HG02840 (cell line): ENCODE data around the gene KCNH6.

Experiments
- ATAC-seq: cut with Tn5 transposase; IDR thresholded peaks from one replicate; pipeline ENCODE4 v1.9.1; 2021; ENCODE audit warnings: mild to moderate bottlenecking, moderate library complexity, moderate number of reproducible peaks; ENCODE audit not compliant: unreplicated experiment, low FRiP score

Gene KCNH6

GRCh38 chr17:63523253-63523855, at the start of gene KCNH6:
TSS of gene KCNH6 (plus strand) at chr17:63523358. CDS start at chr17:63523414, 56 bp downstream.
- no peak for ATAC-seq

DNA sequence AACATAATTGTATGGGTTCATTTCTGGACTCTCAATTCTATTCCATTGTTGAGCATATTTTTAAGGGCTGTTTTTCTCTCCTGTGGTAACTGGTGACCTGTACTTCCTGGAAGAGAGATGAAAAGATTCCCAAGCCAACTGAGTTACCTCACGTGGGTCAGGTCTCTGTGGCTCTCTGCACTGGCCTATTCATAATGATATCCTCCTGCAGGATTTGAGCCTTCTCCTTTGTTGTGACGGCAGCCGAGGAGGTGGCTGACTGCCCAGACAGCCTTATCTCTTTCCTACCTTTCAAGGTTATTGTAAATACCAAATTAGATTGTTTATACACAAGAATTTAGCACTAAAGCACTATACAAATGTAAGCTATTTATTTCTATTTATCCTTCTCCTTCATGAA, 49.0 kb upstream of the KCNH6 start:
- no peak for ATAC-seq

DNA sequence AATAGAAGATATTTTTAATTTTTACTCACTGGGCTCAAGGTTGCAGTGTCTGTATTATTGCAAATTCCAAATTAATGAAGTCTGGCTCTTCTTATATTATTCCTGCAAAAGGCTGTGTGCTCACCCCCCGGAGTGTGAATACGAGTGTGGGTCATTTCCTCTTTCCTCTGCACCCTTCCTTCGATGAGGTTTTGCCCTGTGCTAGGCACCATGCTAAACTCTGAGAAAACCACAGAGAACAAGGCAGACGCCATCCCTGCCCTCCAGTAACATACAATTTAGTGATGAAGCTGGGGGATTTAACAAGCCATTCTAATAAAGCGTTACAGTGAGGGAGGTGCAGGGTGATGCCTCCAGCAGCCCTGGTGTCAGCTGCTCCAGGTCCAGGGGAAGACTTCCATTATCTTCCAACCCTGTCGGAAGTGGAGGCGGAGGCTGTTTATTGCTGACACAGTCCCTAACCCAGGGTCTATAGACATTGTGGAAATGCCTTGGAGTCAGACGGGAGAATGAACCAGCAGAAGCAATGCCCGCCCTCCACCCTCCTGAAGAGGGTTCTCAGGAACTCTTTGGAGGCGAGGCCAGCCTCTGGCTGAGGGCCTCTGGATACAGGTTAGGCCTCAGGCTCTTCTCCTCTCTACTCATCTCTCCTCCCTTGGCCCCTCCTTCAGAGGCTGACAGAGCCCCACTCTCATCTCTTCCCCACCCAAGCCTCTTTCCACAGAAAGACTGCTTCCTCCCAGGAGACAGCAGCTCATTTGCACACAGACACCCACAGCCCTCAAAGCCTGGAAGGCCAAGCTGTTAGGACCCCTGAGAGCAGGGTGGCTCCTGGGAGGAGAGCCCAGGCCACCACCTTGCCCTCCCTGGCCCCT, 48.3 kb upstream of the KCNH6 start:
- no peak for ATAC-seq

DNA sequence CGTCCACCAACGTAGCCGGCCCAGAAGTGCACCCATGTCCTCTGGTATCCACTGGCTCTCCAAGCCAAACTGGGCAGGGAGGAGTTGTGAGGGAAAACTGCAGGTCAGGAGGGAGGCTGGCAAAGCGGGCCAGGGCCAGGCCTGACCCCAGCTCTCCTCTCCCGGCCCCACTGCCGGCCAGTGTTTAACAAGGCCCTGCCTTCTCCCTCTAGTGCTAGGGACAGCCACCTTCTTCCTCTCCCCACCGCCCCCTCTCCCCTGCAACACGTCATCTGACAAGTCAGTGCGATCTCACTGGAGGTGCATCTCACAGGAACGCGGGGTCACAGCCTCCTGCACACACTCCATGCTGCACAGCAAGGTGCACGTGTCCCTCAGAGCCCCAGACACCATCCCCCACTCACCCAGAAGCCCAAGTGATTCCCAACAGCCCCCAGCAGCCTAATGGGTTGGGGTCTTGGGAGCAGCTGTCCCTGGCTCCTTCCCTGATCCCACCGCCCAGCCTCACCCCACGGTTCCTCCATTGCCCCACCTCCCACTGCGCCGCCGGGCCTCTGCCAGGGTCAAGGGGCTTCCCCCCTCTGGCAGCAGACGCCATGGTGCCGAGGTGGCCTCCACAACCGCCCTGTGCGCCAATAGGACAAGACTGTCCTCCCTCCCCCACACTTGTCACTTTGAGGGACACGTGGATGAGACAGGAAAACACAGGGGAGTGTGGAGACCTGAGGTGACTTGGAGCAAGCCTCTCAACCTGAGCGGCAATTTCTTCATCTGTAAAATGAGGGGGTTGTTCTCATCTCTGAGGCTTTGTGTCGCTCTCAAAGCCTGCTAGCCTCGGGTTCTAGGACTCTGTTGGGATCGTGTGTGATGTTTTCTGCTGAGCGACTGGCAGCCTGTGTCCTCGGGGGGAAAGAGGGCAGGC, 47.4 kb upstream of the KCNH6 start:
- ATAC-seq, result no peak

DNA sequence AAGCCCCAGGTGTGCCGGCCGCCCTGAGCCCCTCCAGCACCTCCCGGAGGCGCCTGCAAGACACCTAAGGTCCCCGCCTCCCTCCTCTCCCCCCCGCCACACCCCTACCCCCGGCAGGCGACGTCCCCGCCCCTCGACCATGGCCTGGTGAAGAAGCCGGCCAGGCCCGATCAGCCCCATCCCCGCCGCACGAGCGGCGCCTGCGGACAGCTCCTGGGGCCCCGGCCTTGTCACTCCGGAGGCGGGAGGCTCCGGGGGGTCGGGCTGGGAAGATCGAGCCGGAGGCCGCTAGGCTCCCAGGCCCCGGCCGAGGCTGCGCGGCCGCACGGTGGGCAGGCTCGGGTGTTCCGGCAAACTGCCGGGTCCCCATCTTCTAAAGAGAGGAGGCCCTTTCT, 46.7 kb upstream of the KCNH6 start:
- ATAC-seq, result no peak

GRCh38 chr17:63476854-63477479, 46.2 kb upstream of the KCNH6 start, which contains the start of gene ACE:
TSS of gene ACE (plus strand) at chr17:63477061. CDS start at chr17:63477095, 34 bp downstream.
- ATAC-seq, result no peak

GRCh38 chr17:63477480-63478440, 45.4 kb upstream of the KCNH6 start:
- no peak for ATAC-seq

GRCh38 chr17:63478814-63479494, 44.2 kb upstream of the KCNH6 start:
- no peak for ATAC-seq

DNA sequence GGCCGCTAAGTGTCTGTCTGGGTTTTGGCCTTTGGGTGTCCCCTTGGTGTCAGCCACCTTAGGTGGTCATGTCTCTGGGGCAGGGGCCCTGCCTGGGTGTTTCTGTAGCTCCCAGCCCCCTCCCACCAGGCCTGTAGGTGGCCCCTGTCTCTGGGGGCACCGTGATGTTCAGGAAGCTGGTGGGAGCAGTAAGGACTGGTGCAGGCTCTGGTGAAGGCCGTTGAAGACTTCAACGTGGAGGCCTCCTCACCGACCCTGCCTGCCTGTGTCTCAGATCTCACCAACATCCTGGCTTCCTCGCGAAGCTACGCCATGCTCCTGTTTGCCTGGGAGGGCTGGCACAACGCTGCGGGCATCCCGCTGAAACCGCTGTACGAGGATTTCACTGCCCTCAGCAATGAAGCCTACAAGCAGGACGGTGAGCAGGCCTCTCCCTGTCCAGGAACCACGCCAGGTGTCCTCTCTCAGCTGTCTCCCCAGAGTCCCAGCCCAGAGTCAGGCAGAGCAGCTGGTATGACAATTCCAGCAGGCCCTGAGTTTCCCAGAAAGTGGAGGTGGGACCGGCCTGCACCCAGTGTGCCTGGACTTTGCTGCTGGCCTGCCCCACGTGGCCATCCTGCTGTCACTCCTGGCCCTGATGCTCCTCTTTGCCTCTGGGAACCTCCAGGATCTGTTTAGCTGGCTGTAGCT, 43.5 kb upstream of the KCNH6 start:
- ATAC-seq, result no peak

DNA sequence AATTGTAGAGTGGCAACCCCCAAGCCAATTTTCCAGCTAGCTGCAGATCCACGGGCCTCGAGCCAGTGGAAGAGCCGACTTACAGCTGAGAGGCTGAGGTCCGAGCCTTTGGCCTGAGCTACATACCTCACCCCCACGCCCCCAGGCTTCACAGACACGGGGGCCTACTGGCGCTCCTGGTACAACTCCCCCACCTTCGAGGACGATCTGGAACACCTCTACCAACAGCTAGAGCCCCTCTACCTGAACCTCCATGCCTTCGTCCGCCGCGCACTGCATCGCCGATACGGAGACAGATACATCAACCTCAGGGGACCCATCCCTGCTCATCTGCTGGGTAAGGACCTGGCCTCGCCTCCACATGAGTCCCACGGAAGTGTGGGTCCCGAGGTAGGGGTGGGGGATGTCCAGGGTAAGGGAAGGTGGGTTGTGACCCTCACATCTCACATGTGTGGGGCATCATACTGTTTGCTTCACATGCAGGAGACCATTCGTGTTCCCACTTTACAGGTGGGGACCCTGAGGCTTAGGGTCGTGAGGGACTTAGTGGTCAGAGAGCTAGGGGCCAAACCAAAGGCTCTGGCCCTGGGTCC, 42.9 kb upstream of the KCNH6 start:
- ATAC-seq, result no peak

GRCh38 chr17:63480826-63481487, 42.2 kb upstream of the KCNH6 start:
- ATAC-seq, result no peak

GRCh38 chr17:63481488-63481870, 41.7 kb upstream of the KCNH6 start:
- ATAC-seq, result no peak

- no peak for ATAC-seq
Measured at GRCh38 chr17:63482509-63482908, 40.6 kb upstream of the KCNH6 start.

DNA sequence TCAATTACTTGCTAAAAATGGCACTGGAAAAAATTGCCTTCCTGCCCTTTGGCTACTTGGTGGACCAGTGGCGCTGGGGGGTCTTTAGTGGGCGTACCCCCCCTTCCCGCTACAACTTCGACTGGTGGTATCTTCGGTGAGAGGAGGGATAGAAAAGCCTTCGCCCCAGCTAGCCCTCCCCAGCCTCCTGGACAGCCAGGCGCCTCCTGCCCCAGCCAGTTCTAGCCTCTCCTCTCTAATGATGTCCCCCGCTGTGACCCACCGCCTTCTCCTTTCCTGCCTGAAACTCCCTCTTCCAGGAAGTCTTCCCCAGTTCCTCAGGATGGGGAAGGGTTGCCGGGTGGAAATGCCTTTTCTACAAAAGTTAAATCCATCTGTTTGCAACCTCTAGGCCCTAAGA, 40.1 kb upstream of the KCNH6 start:
- no peak for ATAC-seq

- no peak for ATAC-seq
Measured at GRCh38 chr17:63483655-63484575, 39.2 kb upstream of the KCNH6 start.

DNA sequence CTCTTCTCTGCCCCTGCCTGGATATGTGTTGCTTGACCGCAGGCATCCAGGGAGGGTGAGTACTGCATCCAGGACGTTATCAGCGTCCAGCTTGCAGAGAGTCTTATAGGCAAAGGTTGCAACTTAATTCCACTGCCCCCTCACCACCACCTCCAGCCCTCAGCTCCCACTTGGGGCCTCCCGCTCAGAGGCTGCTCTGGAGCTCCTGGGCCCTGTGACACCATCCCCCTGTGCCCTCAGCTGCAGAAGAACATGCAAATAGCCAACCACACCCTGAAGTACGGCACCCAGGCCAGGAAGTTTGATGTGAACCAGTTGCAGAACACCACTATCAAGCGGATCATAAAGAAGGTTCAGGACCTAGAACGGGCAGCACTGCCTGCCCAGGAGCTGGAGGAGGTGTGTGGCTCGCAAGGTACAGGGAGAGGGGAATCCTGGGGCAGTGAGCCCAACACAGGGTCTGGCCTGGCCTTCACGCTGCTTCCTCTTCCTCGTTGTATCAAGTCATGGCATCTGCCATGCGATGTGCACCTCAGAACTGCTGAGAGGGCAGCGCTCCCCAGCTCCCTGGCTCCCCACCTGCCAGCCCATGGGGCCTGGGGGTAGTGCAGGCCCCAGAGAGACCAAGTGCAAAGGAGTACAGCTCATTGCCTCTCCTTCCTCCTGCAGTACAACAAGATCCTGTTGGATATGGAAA, 36.7 kb upstream of the KCNH6 start:
- ATAC-seq, result no peak
